H1 (cell line): ENCODE data around the gene CRYGA. TPM values are rescaled to one million over a fixed set of nuclear protein-coding genes. Genes with fewer than 3 reads are reported as not detected.

Experiments used
- CTCF ChIA-PET: fragments of 300-600 bp; sonication (Branson Sonifier 250); formaldehyde crosslinking; loops from one replicate; lab custom pipeline; 2021; ENCODE audit not compliant: partially characterized antibody; lab: Charles Lee
- POLR2A ChIA-PET: fragments of 300-600 bp; sonication (Branson Sonifier 250); formaldehyde crosslinking; loops from one replicate; lab custom pipeline; 2021; ENCODE audit warnings: inconsistent platforms; ENCODE audit not compliant: partially characterized antibody; lab: Charles Lee
- DNase-seq, 2 experiments: peaks; one replicate each; pipeline versions ENCODE4 v3.0.0 to v3.0.0-alpha.2; 2010 to 2022; ENCODE audit warnings: low spot score in 2 of 2, low read depth in 1 of 2, mixed read lengths in 1 of 2
- FAIRE-seq: peaks from 2 replicates; lab custom pipeline; 2011; peaks lifted over from hg19 to GRCh38; lab: Jason Lieb, UNC
- H2AFZ ChIP-seq: 2 replicates; pipeline ENCODE4 v1.8.1; 2012; ENCODE audit warnings: low read length, inconsistent platforms
- H2AK5ac ChIP-seq: 2 replicates; pipeline ENCODE4 v1.6.1; 2013; ENCODE audit warnings: low read depth, low read length
- H2BK120ac ChIP-seq: replicated peaks from 2 replicates; pipeline ENCODE3; 2013; ENCODE audit warnings: low read depth, low read length, inconsistent platforms
- H2BK12ac ChIP-seq: 2 replicates; pipeline ENCODE4 v1.6.1; 2013; ENCODE audit warnings: low read depth, low read length
- H2BK15ac ChIP-seq: 2 replicates; pipeline ENCODE4 v1.6.1; 2013; ENCODE audit warnings: low read length
- H2BK20ac ChIP-seq: 2 replicates; pipeline ENCODE4 v1.6.1; 2013; ENCODE audit warnings: low read length
- H2BK5ac ChIP-seq: 2 replicates; pipeline ENCODE4 v1.6.1; 2013; ENCODE audit warnings: low read depth, low read length
- H3K14ac ChIP-seq: 2 replicates; pipeline ENCODE4 v1.6.1; 2013; ENCODE audit warnings: inconsistent platforms; ENCODE audit not compliant: insufficient read length
- H3K18ac ChIP-seq: 2 replicates; pipeline ENCODE4 v1.6.1; 2013; ENCODE audit warnings: low read length; ENCODE audit errors: extremely low read depth
- H3K23ac ChIP-seq: 2 replicates; pipeline ENCODE4 v1.6.1; 2013; ENCODE audit warnings: inconsistent platforms; ENCODE audit not compliant: insufficient read length
- H3K23me2 ChIP-seq: 2 replicates; pipeline ENCODE4 v1.6.1; 2013; ENCODE audit warnings: low read depth, low read length
- H3K27ac ChIP-seq: 2 replicates; pipeline ENCODE4 v1.6.1; 2011; ENCODE audit warnings: low read depth, low read length, inconsistent platforms
- H3K27me3 ChIP-seq, 4 experiments: replicated peaks in 1 of 4; 1 replicate in 1 of 4; 2 replicates in 3 of 4; pipeline versions ENCODE4 v1.6.1 to v1.8.1; 2011 to 2013; ENCODE audit warnings: low read length in 3 of 4, mild to moderate bottlenecking in 3 of 4, inconsistent platforms in 2 of 4, mixed read lengths in 2 of 4, moderate library complexity in 1 of 4; ENCODE audit not compliant: control insufficient read depth in 3 of 4, insufficient read depth in 3 of 4; ENCODE audit errors: extremely low read depth in 1 of 4
- H3K36me3 ChIP-seq, 4 experiments: 2 replicates each; pipeline versions ENCODE4 v1.6.1 to v1.8.1; 2011 to 2013; ENCODE audit warnings: mild to moderate bottlenecking in 4 of 4, low read length in 3 of 4, moderate library complexity in 2 of 4, control low read depth in 1 of 4, inconsistent platforms in 1 of 4; ENCODE audit not compliant: insufficient read depth in 4 of 4, control insufficient read depth in 2 of 4
- H3K4ac ChIP-seq: replicated peaks from 2 replicates; pipeline ENCODE3; 2013; ENCODE audit warnings: low read length, low read depth, mixed read lengths, inconsistent platforms; ENCODE audit not compliant: insufficient read length
- H3K4me1 ChIP-seq, 4 experiments: replicated peaks in 1 of 4; 1 replicate in 1 of 4; 2 replicates in 3 of 4; pipeline versions ENCODE4 v1.6.1 to v1.8.1; 2011 to 2013; ENCODE audit warnings: low read length in 3 of 4, inconsistent platforms in 2 of 4, mixed read lengths in 1 of 4; ENCODE audit not compliant: insufficient read depth in 4 of 4, control insufficient read depth in 3 of 4
- H3K4me2 ChIP-seq, 2 experiments: 2 replicates each; pipeline versions ENCODE4 v1.6.1 to v1.8.1; 2011 to 2013; ENCODE audit warnings: low read depth in 2 of 2, low read length in 2 of 2, control low read depth in 1 of 2, inconsistent platforms in 1 of 2, mild to moderate bottlenecking in 1 of 2; ENCODE audit not compliant: insufficient read depth in 1 of 2
- H3K4me3 ChIP-seq, 4 experiments: fragments of 200-600, 300-600 bp in 1 of 4; sonication (generic), shearing (Covaris generic), sonication (Bioruptor Twin) in 1 of 4; 2 replicates each; pipeline versions ENCODE4 v1.5.1 to v1.8.1; 2011 to 2016; ENCODE audit warnings: low read length in 4 of 4, low read depth in 3 of 4, control low read depth in 2 of 4, inconsistent platforms in 2 of 4, mild to moderate bottlenecking in 2 of 4, mixed read lengths in 1 of 4, moderate library complexity in 1 of 4; ENCODE audit not compliant: insufficient read depth in 2 of 4; ENCODE audit errors: extremely low read depth in 1 of 4
- H3K56ac ChIP-seq: replicated peaks from 2 replicates; pipeline ENCODE3; 2013; ENCODE audit warnings: low read depth, mild to moderate bottlenecking, mixed read lengths, low read length, inconsistent platforms; ENCODE audit not compliant: insufficient read length
- H3K79me1 ChIP-seq: 2 replicates; pipeline ENCODE4 v1.6.1; 2013; ENCODE audit warnings: low read depth, low read length, control low read depth
- H3K79me2 ChIP-seq, 2 experiments: 2 replicates each; pipeline versions ENCODE4 v1.6.1 to v1.8.1; 2012 to 2013; ENCODE audit warnings: low read length in 2 of 2, mild to moderate bottlenecking in 2 of 2, inconsistent platforms in 1 of 2; ENCODE audit not compliant: insufficient read depth in 2 of 2, control insufficient read depth in 1 of 2
- H3K9ac ChIP-seq, 4 experiments: replicated peaks in 1 of 4; 1 replicate in 1 of 4; 2 replicates in 3 of 4; pipeline versions ENCODE4 v1.6.1 to v1.8.1; 2011 to 2013; ENCODE audit warnings: low read depth in 3 of 4, low read length in 3 of 4, control low read depth in 2 of 4, mild to moderate bottlenecking in 2 of 4, moderate library complexity in 2 of 4, inconsistent platforms in 1 of 4; ENCODE audit errors: extremely low read depth in 1 of 4
- H3K9me3 ChIP-seq, 2 experiments: 2 replicates each; pipeline versions ENCODE4 v1.6.1 to v1.8.1; 2012 to 2013; ENCODE audit warnings: mild to moderate bottlenecking in 2 of 2, moderate library complexity in 2 of 2, control low read depth in 1 of 2, inconsistent platforms in 1 of 2, low read depth in 1 of 2, low read length in 1 of 2, mixed read lengths in 1 of 2; ENCODE audit not compliant: insufficient read depth in 2 of 2
- H4K20me1 ChIP-seq, 2 experiments: replicated peaks in 1 of 2; 2 replicates each; pipeline versions ENCODE3 to v1.8.1; 2011 to 2013; ENCODE audit warnings: inconsistent platforms in 2 of 2, low read length in 2 of 2, mild to moderate bottlenecking in 1 of 2; ENCODE audit not compliant: insufficient read depth in 2 of 2, control insufficient read depth in 1 of 2
- H4K5ac ChIP-seq: 2 replicates; pipeline ENCODE4 v1.6.1; 2013; ENCODE audit warnings: low read length, low read depth, mixed read lengths, inconsistent platforms; ENCODE audit not compliant: insufficient read length
- H4K8ac ChIP-seq: 2 replicates; pipeline ENCODE4 v1.8.0; 2013; ENCODE audit warnings: mild to moderate bottlenecking, moderate library complexity, low read length, inconsistent platforms; ENCODE audit not compliant: insufficient read depth; ENCODE audit errors: extremely low read depth
- H4K91ac ChIP-seq: replicated peaks from 2 replicates; pipeline ENCODE3; 2013; ENCODE audit warnings: low read length, mixed read lengths, inconsistent platforms; ENCODE audit not compliant: insufficient read length
- CEBPB ChIP-seq: IDR thresholded peaks from 2 replicates; pipeline ENCODE4 v1.6.1; 2012; ENCODE audit warnings: low read depth, low read length
- CHD2 ChIP-seq: IDR thresholded peaks from 2 replicates; pipeline ENCODE4 v1.6.1; 2012; ENCODE audit warnings: low read length, improper control_type of control experiment
- CREB1 ChIP-seq: IDR thresholded peaks from 2 replicates; pipeline ENCODE4 v1.6.1; 2012; ENCODE audit warnings: inconsistent platforms
- EGR1 ChIP-seq: IDR thresholded peaks from 2 replicates; pipeline ENCODE4 v1.6.1; 2011; ENCODE audit warnings: low read depth, low read length, borderline replicate concordance
- JUND ChIP-seq: IDR thresholded peaks from 2 replicates; pipeline ENCODE4 v1.6.1; 2011; ENCODE audit warnings: mild to moderate bottlenecking, improper control_type of control experiment, low read length
- POLR2A ChIP-seq, 2 experiments: IDR thresholded peaks; 1 replicate in 1 of 2; 2 replicates in 1 of 2; pipeline ENCODE4 v1.6.1; 2011; ENCODE audit warnings: low read depth in 2 of 2, low read length in 2 of 2, mild to moderate bottlenecking in 2 of 2; ENCODE audit errors: control extremely low read depth in 1 of 2
- POLR2AphosphoS5 ChIP-seq: IDR thresholded peaks from 2 replicates; pipeline ENCODE4 v1.6.1; 2011; ENCODE audit warnings: low read depth, low read length
- RFX5 ChIP-seq: IDR thresholded peaks from 2 replicates; pipeline ENCODE4 v1.6.1; 2011; ENCODE audit warnings: low read depth, low read length, improper control_type of control experiment, borderline replicate concordance
- SIN3A ChIP-seq, 2 experiments: IDR thresholded peaks in 1 of 2; conservative IDR thresholded peaks in 1 of 2; 2 replicates each; pipeline ENCODE4 v1.6.1; 2011 to 2012; ENCODE audit warnings: low read length in 2 of 2, improper control_type of control experiment in 1 of 2, low read depth in 1 of 2, mild to moderate bottlenecking in 1 of 2
- SP1 ChIP-seq: IDR thresholded peaks from 2 replicates; pipeline ENCODE4 v1.6.1; 2011; ENCODE audit warnings: low read depth, low read length
- TAF7 ChIP-seq: optimal IDR thresholded peaks from 2 replicates; pipeline ENCODE3; 2011; ENCODE audit warnings: low read depth, mild to moderate bottlenecking, inconsistent platforms, low read length, moderate library complexity, borderline replicate concordance
- WGBS, 2 experiments: shearing (Covaris generic) in 1 of 2; methylation state at CpG; one replicate each; pipeline versions ENCODE4 v1.1.6 to v1.1.7; 2013 to 2015; ENCODE audit warnings: low lambda C conversion rate in 2 of 2, mixed read lengths in 2 of 2, inconsistent platforms in 1 of 2, low coverage in 1 of 2, missing lambda C conversion rate in 1 of 2; ENCODE audit not compliant: insufficient replicate concordance in 2 of 2, insufficient coverage in 1 of 2, insufficient read length in 1 of 2; ENCODE audit errors: extremely low coverage in 1 of 2, missing lambda C conversion rate in 1 of 2; 5-methylcytosine and 5-hydroxymethylcytosine counted together
- polyA plus RNA-seq, 7 experiments: library from polyadenylated mRNA; depleted of rRNA in 3 of 7; stranded (reverse) in 5 of 7; unstranded in 2 of 7; fragments of >200 nt in 5 of 7; fragments of 200-250 nt in 2 of 7; gene quantifications; 1 replicate in 5 of 7; 2 replicates in 1 of 7; 4 replicates in 1 of 7; pipeline versions ENCODE4 v1.2.1 to v1.2.3, GENCODE V29; 2011 to 2013; ENCODE audit warnings: missing spikeins in 2 of 7, mixed read lengths in 2 of 7
- total RNA-seq: library from RNA; stranded (reverse); fragmentation: NEBNext Ultra II Directional; extraction: Animal tissue kit (Norgen Biotek cat#: 25700); gene quantifications from 2 replicates; pipeline ENCODE4 v1.2.1, GENCODE V29; 2021
- TF ChIP-seq, protein P1 (sequence below): IDR thresholded peaks from 2 replicates; pipeline ENCODE4 v1.6.1; 2011; ENCODE audit warnings: low read depth, mild to moderate bottlenecking, low read length; ENCODE audit not compliant: insufficient read depth
- TF ChIP-seq, protein P2 (sequence below), 3 experiments: IDR thresholded peaks; 1 replicate in 2 of 3; 2 replicates in 1 of 3; pipeline versions ENCODE4 v1.5.1 to v1.6.1; 2011; ENCODE audit warnings: low read length in 3 of 3, mild to moderate bottlenecking in 3 of 3, inconsistent platforms in 2 of 3, low read depth in 1 of 3, moderate library complexity in 1 of 3; ENCODE audit not compliant: insufficient read depth in 1 of 3; ENCODE audit errors: control extremely low read depth in 1 of 3

Gene CRYGA
- total and polyA plus RNA-seq, 2 of the 8 experiments (the other 6 are each of a cell fraction or from before 2014, with no cell fraction given), result not detected

DNA sequence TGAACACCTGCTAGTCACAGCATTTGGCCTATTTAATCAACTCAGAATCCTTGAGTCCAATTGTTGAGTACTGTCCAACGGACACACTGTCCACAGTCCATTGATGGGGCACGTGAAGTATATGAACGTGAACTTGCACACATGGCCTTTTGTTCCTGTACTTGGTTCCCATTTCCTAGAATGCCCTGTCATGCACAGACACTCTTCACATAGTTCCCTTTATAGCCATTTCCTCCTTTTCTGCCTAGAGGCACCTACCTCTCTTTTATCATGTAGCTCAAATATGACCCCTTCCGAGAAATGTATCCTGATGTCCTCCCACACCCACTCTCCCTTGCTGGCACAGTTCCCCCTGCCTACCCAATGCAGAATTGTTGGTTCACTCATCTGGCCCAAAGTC lies 8.7 kb upstream of the CRYGA start:
- H3K79me2 ChIP-seq, result no peaks in the 10 kb centered on the region
- H4K20me1 ChIP-seq, result no peaks in the 10 kb centered on the region
- no peak overlapping the region for H3K4me3 ChIP-seq
- H3K4me1 ChIP-seq, result no peaks in the 10 kb centered on the region
- H2BK120ac ChIP-seq, result no peak overlapping the region
- no peaks in the 10 kb centered on the region for H3K27me3 ChIP-seq
- no peak overlapping the region for H2BK20ac ChIP-seq
- no peak overlapping the region for H3K9ac ChIP-seq
- no peak overlapping the region for H3K27ac ChIP-seq
- no peak overlapping the region for H3K4ac ChIP-seq
- H3K14ac ChIP-seq, result no peak overlapping the region
- H2BK12ac ChIP-seq, result no peak overlapping the region
- H3K56ac ChIP-seq, result no peak overlapping the region
- no peak overlapping the region for H3K4me2 ChIP-seq
- 89% methylated on average over 4 of the region's 4 CpGs; no CpG with 5 or more reads in 1 of the 2 experiments for WGBS, 2 experiments
- H4K8ac ChIP-seq, result no peak overlapping the region
- FAIRE-seq (no peak), DNase-seq (no peak)
- peaks cover 3% of the 10 kb centered on the region; the same call in 1 of the 2 replicates for H3K23me2 ChIP-seq
- no peaks in the 10 kb centered on the region for H3K36me3 ChIP-seq
- no peak overlapping the region for H2AK5ac ChIP-seq
- H4K5ac ChIP-seq, result no peak overlapping the region
- no peaks in the 10 kb centered on the region for H3K9me3 ChIP-seq
- CTCF ChIA-PET, result interaction anchor here (0.5 to 0.9 kb wide), 4 partner anchors 17 to 1647 kb away, joined by 3 read pairs; no protein-coding TSS in a partner anchor
- no peak overlapping the region for H2AFZ ChIP-seq
- H2BK15ac ChIP-seq, result no peak overlapping the region
- no peaks in the 10 kb centered on the region for H3K79me1 ChIP-seq
- no peak overlapping the region for H3K23ac ChIP-seq
- no peak overlapping the region for H3K18ac ChIP-seq
- no peak overlapping the region for H2BK5ac ChIP-seq
- no peak overlapping the region for H4K91ac ChIP-seq
- POLR2A ChIA-PET, result no interaction called here
- no peak for TF ChIP-seq CEBPB
- no peak for TF ChIP-seq POLR2AphosphoS5
- TF ChIP-seq CHD2, result no peak
- no peak for TF ChIP-seq TAF7
- no peak for TF ChIP-seq RFX5
- no peak for TF ChIP-seq SIN3A (conservative IDR thresholded peaks at IDR 0.05 in 1 of 2, IDR thresholded peaks at IDR 0.05 in 1 of 2; ENCODE audit: low read depth in 1 of 2, low read length in 2 of 2)
- no peak for TF ChIP-seq SP1
- no peak for TF ChIP-seq CREB1
- TF ChIP-seq, protein P1, sequence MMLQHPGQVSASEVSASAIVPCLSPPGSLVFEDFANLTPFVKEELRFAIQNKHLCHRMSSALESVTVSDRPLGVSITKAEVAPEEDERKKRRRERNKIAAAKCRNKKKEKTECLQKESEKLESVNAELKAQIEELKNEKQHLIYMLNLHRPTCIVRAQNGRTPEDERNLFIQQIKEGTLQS, result no peak
- no peak for TF ChIP-seq JUND
- no peak for TF ChIP-seq EGR1
- TF ChIP-seq, protein P2, sequence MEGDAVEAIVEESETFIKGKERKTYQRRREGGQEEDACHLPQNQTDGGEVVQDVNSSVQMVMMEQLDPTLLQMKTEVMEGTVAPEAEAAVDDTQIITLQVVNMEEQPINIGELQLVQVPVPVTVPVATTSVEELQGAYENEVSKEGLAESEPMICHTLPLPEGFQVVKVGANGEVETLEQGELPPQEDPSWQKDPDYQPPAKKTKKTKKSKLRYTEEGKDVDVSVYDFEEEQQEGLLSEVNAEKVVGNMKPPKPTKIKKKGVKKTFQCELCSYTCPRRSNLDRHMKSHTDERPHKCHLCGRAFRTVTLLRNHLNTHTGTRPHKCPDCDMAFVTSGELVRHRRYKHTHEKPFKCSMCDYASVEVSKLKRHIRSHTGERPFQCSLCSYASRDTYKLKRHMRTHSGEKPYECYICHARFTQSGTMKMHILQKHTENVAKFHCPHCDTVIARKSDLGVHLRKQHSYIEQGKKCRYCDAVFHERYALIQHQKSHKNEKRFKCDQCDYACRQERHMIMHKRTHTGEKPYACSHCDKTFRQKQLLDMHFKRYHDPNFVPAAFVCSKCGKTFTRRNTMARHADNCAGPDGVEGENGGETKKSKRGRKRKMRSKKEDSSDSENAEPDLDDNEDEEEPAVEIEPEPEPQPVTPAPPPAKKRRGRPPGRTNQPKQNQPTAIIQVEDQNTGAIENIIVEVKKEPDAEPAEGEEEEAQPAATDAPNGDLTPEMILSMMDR (IDR thresholded peaks at IDR 0.05; ENCODE audit: control extremely low read depth in 1 of 3, insufficient read depth in 1 of 3, low read depth in 1 of 3, low read length in 3 of 3), result no peak
- no peak for TF ChIP-seq POLR2A (IDR thresholded peaks at IDR 0.05; ENCODE audit: control extremely low read depth in 1 of 2, low read depth in 2 of 2, low read length in 2 of 2)
